GM12878 (cell line): ENCODE measurements around the gene GPR34. TPM values are rescaled to one million over a fixed set of nuclear protein-coding genes. Genes with fewer than 3 reads are reported as not detected.

Experiments
- ATF7 ChIP-seq: fragments of 450-650 bp; IDR thresholded peaks from 2 replicates; pipeline ENCODE4 v1.6.1; 2016; ENCODE audit warnings: low read depth, mild to moderate bottlenecking
- BRCA1 ChIP-seq: IDR thresholded peaks from 2 replicates; pipeline ENCODE4 v1.6.1; 2011; ENCODE audit warnings: low read depth, low read length, improper control_type of control experiment
- CUX1 ChIP-seq: IDR thresholded peaks from 2 replicates; pipeline ENCODE4 v1.6.1; 2012; ENCODE audit warnings: improper control_type of control experiment, low read depth, low read length; ENCODE audit not compliant: insufficient replicate concordance
- FOXK2 ChIP-seq: fragments of 450-650 bp; IDR thresholded peaks from 2 replicates; pipeline ENCODE4 v1.6.1; 2017; ENCODE audit warnings: mild to moderate bottlenecking, moderate library complexity
- GABPA ChIP-seq: IDR thresholded peaks from 2 replicates; pipeline ENCODE4 v1.6.1; 2014; ENCODE audit warnings: antibody characterized with exemption, low read depth, mild to moderate bottlenecking, inconsistent platforms
- JUND ChIP-seq: IDR thresholded peaks from 2 replicates; pipeline ENCODE4 v1.6.1; 2012; ENCODE audit warnings: low read depth, mild to moderate bottlenecking, low read length, improper control_type of control experiment, moderate library complexity
- LARP7 ChIP-seq: fragments of 450-650 bp; IDR thresholded peaks from 2 replicates; pipeline ENCODE4 v1.6.1; 2017; ENCODE audit warnings: mild to moderate bottlenecking
- NFYA ChIP-seq: IDR thresholded peaks from 2 replicates; pipeline ENCODE4 v1.6.1; 2011; ENCODE audit warnings: low read depth, mild to moderate bottlenecking, low read length, improper control_type of control experiment, borderline replicate concordance
- NRF1 ChIP-seq: conservative IDR thresholded peaks from 2 replicates; pipeline ENCODE4 v1.6.1; 2011; ENCODE audit warnings: mild to moderate bottlenecking, low read depth, low read length, improper control_type of control experiment
- POLR2AphosphoS5 ChIP-seq: IDR thresholded peaks from 2 replicates; pipeline ENCODE4 v1.6.1; 2011; ENCODE audit warnings: mild to moderate bottlenecking, low read length, inconsistent platforms
- RBBP5 ChIP-seq: fragments of 200-600 bp; sonication (generic); conservative IDR thresholded peaks from 2 replicates; pipeline ENCODE4 v1.6.1; 2016
- RCOR1 ChIP-seq: conservative IDR thresholded peaks from 2 replicates; pipeline ENCODE4 v1.6.1; 2012; ENCODE audit warnings: low read depth, low read length, improper control_type of control experiment
- RUNX3 ChIP-seq: IDR thresholded peaks from 2 replicates; pipeline ENCODE4 v1.6.1; 2012; ENCODE audit warnings: low read length, inconsistent platforms
- USF1 ChIP-seq: IDR thresholded peaks from 2 replicates; pipeline ENCODE4 v1.6.1; 2011; ENCODE audit warnings: borderline replicate concordance, low read depth, mild to moderate bottlenecking, moderate library complexity, mixed read lengths, low read length; ENCODE audit not compliant: insufficient read depth; ENCODE audit errors: extremely low read length
- ZBTB33 ChIP-seq: fragments of 450-650 bp; IDR thresholded peaks from 2 replicates; pipeline ENCODE4 v1.6.1; 2017; ENCODE audit warnings: mild to moderate bottlenecking
- ZNF24 ChIP-seq: fragments of 450-650 bp; IDR thresholded peaks from 2 replicates; pipeline ENCODE4 v1.6.1; 2017; ENCODE audit warnings: antibody characterized with exemption, mild to moderate bottlenecking
- polyA plus RNA-seq, 11 experiments: library from polyadenylated mRNA; depleted of rRNA in 4 of 11; unstranded in 6 of 11; stranded (reverse) in 5 of 11; fragments of >200 nt; fragmentation: Nextera tagmentation in 4 of 11; fragmentation: Illumina TruSeq in 1 of 11; extraction: Ambion mirVana in 4 of 11; extraction: Trizol in 1 of 11; gene quantifications; 1 replicate in 1 of 11; 2 replicates in 10 of 11; pipeline versions ENCODE4 v1.2.1 to v1.2.3, GENCODE V29; 2011 to 2016; ENCODE audit warnings: inconsistent platforms in 2 of 11, missing spikeins in 2 of 11, low read depth in 1 of 11
- total RNA-seq, 4 experiments: library from RNA; depleted of rRNA in 3 of 4; stranded (reverse); fragments of >200 nt in 3 of 4; fragmentation: Illumina TruSeq in 1 of 4; extraction: Trizol in 1 of 4; gene quantifications; 2 replicates each; pipeline versions ENCODE4 v1.2.1 to v1.2.3, GENCODE V29; 2013 to 2021
- TF ChIP-seq, protein P1 (sequence below): fragments of 450-650 bp; IDR thresholded peaks from 2 replicates; pipeline ENCODE4 v1.6.1; 2017; ENCODE audit warnings: low read depth, mild to moderate bottlenecking, moderate library complexity
- TF ChIP-seq, protein P2 (sequence below): fragments of 450-650 bp; formaldehyde crosslinking; IDR thresholded peaks from 2 replicates; pipeline ENCODE4 v1.4.0; 2022; ENCODE audit warnings: mild to moderate bottlenecking, moderate library complexity

Gene GPR34
- total and polyA plus RNA-seq, 10 of the 15 experiments (the other 5 are each of a cell fraction or from before 2014, with no cell fraction given): 0.12 to 0.84 (median 0.28) TPM; not detected in 1

DNA sequence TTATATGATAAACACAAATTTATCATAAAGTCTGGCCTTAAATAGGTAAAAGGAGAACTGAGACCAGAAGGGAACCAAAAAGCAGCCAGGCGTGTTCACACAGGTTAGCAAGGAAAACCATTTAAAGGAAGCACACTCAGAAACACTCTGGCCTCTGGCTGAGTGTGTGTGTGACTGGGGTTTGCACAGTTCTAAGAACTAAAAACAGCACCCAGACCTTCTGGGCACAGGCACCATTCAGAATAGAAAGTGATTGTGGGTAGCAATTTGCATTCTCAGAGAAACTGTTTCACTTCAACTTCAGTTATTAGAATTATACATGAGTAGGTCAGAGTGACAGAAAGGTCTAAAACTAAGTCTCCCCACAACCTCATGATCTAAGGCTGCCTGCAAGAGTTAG is 45.2 kb downstream of the GPR34 start (continued):
- no peak for TF ChIP-seq CUX1
- TF ChIP-seq, protein P1, sequence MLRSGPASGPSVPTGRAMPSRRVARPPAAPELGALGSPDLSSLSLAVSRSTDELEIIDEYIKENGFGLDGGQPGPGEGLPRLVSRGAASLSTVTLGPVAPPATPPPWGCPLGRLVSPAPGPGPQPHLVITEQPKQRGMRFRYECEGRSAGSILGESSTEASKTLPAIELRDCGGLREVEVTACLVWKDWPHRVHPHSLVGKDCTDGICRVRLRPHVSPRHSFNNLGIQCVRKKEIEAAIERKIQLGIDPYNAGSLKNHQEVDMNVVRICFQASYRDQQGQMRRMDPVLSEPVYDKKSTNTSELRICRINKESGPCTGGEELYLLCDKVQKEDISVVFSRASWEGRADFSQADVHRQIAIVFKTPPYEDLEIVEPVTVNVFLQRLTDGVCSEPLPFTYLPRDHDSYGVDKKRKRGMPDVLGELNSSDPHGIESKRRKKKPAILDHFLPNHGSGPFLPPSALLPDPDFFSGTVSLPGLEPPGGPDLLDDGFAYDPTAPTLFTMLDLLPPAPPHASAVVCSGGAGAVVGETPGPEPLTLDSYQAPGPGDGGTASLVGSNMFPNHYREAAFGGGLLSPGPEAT: peak; percentile 85
- TF ChIP-seq NFYA: no peak
- TF ChIP-seq ZNF24: peak; percentile 76; the same call in 1 of the 2 replicates
- TF ChIP-seq BRCA1: no peak
- no peak for TF ChIP-seq GABPA
- TF ChIP-seq JUND: no peak
- TF ChIP-seq NRF1: no peak
- no peak for TF ChIP-seq USF1
- peak; percentile 93 for TF ChIP-seq RUNX3
- no peak for TF ChIP-seq ZBTB33
- TF ChIP-seq RCOR1: no peak
- TF ChIP-seq POLR2AphosphoS5: no peak
- no peak for TF ChIP-seq RBBP5
- TF ChIP-seq, protein P2, sequence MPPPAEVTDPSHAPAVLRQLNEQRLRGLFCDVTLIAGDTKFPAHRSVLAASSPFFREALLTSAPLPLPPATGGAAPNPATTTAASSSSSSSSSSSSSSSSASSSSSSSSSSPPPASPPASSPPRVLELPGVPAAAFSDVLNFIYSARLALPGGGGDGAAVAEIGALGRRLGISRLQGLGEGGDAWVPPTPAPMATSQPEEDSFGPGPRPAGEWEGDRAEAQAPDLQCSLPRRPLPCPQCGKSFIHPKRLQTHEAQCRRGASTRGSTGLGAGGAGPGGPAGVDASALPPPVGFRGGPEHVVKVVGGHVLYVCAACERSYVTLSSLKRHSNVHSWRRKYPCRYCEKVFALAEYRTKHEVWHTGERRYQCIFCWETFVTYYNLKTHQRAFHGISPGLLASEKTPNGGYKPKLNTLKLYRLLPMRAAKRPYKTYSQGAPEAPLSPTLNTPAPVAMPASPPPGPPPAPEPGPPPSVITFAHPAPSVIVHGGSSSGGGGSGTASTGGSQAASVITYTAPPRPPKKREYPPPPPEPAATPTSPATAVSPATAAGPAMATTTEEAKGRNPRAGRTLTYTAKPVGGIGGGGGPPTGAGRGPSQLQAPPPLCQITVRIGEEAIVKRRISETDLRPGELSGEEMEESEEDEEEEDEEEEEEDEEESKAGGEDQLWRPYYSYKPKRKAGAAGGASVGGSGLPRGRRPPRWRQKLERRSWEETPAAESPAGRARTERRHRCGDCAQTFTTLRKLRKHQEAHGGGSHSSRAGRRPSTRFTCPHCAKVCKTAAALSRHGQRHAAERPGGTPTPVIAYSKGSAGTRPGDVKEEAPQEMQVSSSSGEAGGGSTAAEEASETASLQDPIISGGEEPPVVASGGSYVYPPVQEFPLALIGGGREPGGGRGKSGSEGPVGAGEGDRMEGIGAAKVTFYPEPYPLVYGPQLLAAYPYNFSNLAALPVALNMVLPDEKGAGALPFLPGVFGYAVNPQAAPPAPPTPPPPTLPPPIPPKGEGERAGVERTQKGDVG: no peak
- TF ChIP-seq ATF7: peak; percentile 71
- TF ChIP-seq FOXK2: no peak
- no peak for TF ChIP-seq LARP7
